Panc1 (cell line): ENCODE data around the gene NTM. TPM values are rescaled to one million over a fixed set of nuclear protein-coding genes. Genes with fewer than 3 reads are reported as not detected.

Source experiments
- ATAC-seq: fragments of 200-7000 bp; cut with Tn5 transposase; 2 replicates; pipeline ENCODE4 v1.9.1; 2020; ENCODE audit warnings: mild to moderate bottlenecking, moderate library complexity
- BruUV-seq: library from RNA; stranded (reverse); fragments of 400-500 nt; replicated peaks from 2 replicates; lab custom pipeline; 2021; lab: Mats Ljungman, UMichigan
- CTCF ChIA-PET: fragments of 300-600 bp; sonication (Branson Sonifier 250); formaldehyde crosslinking; loops from one replicate; lab custom pipeline; 2022; ENCODE audit warnings: antibody characterized with exemption; lab: Charles Lee
- POLR2A ChIA-PET: fragments of 300-600 bp; sonication (Branson Sonifier 250); formaldehyde crosslinking; loops from one replicate; lab custom pipeline; 2022; ENCODE audit warnings: antibody characterized with exemption; lab: Charles Lee
- DNase-seq: peaks from one replicate; pipeline ENCODE4 v3.0.0-alpha.2; 2010; ENCODE audit warnings: low read depth, low spot score
- H3K27ac ChIP-seq: 2 replicates; pipeline ENCODE4 v1.5.1; 2011; ENCODE audit warnings: mild to moderate bottlenecking, low read length, inconsistent platforms
- H3K27me3 ChIP-seq: fragments of 200-500 bp; sonication (Bioruptor generic); 2 replicates; pipeline ENCODE4 v1.6.0; 2014; ENCODE audit warnings: low read length, inconsistent platforms; ENCODE audit not compliant: control insufficient read depth, insufficient read depth
- H3K36me3 ChIP-seq: fragments of 200-500 bp; sonication (Bioruptor generic); 2 replicates; pipeline ENCODE4 v1.5.1; 2014; ENCODE audit warnings: inconsistent platforms, mild to moderate bottlenecking, low read length, moderate library complexity; ENCODE audit not compliant: control insufficient read depth, insufficient read depth
- H3K4me1 ChIP-seq: 2 replicates; pipeline ENCODE4 v1.5.1; 2011; ENCODE audit warnings: inconsistent platforms, mild to moderate bottlenecking, low read length, moderate library complexity; ENCODE audit not compliant: control insufficient read depth, insufficient read depth
- H3K4me3 ChIP-seq, 2 experiments: 2 replicates each; pipeline ENCODE4 v1.5.1; 2011 to 2012; ENCODE audit warnings: low read depth in 2 of 2, low read length in 2 of 2, mild to moderate bottlenecking in 2 of 2, inconsistent platforms in 1 of 2, moderate library complexity in 1 of 2
- H3K9me3 ChIP-seq: fragments of 200-500 bp; sonication (Bioruptor generic); 2 replicates; pipeline ENCODE4 v1.5.1; 2014; ENCODE audit warnings: low read depth, mild to moderate bottlenecking, inconsistent platforms, low read length, moderate library complexity; ENCODE audit not compliant: control insufficient read depth, insufficient read depth
- CTCF ChIP-seq: fragments of 450-650 bp; IDR thresholded peaks from 2 replicates; pipeline ENCODE4 v1.5.1; 2017; ENCODE audit warnings: mild to moderate bottlenecking
- POLR2AphosphoS5 ChIP-seq: IDR thresholded peaks from 2 replicates; pipeline ENCODE4 v1.6.1; 2012; ENCODE audit warnings: mild to moderate bottlenecking, low read depth, low read length, moderate library complexity
- REST ChIP-seq, 2 experiments: IDR thresholded peaks; 2 replicates each; pipeline ENCODE4 v1.6.1; 2011 to 2012; ENCODE audit warnings: low read depth in 2 of 2, control low read depth in 1 of 2, low read length in 1 of 2, mild to moderate bottlenecking in 1 of 2, moderate library complexity in 1 of 2; ENCODE audit not compliant: insufficient read depth in 1 of 2
- SIN3A ChIP-seq: IDR thresholded peaks from 2 replicates; pipeline ENCODE4 v1.6.1; 2012; ENCODE audit warnings: low read depth, mild to moderate bottlenecking, low read length, moderate library complexity, borderline replicate concordance; ENCODE audit not compliant: insufficient read depth
- TCF7L2 ChIP-seq: IDR thresholded peaks from 2 replicates; pipeline ENCODE4 v1.6.1; 2011; ENCODE audit warnings: mild to moderate bottlenecking, low read depth, low read length, inconsistent platforms
- in situ Hi-C: cut with HindIII; loops from 2 replicates; pipeline ENCODE4 v1.10.0; 2016; ENCODE audit warnings: low sequenced_read_pairs, low pct_unique_long_range_greater_than_20kb
- intact Hi-C: fragments of 100-400 bp; cut with micrococcal nuclease; formaldehyde crosslinking; loops from one replicate; pipeline ENCODE4 v1.10.0; 2022; ENCODE audit not compliant: unreplicated experiment
- total RNA-seq: library from RNA; stranded (reverse); gene quantifications from one replicate; pipeline ENCODE4 v1.2.1, GENCODE V29; 2021; ENCODE audit not compliant: unreplicated experiment

The NTM gene
- total RNA-seq, 1 experiment from 2014 or later, result 0.10 TPM

GRCh38 chr11:131622193-131622592 is 251.8 kb downstream of the NTM start:
- DNase-seq (no peak), ATAC-seq (no peak)
- in situ Hi-C loops, result no loop called here
- H3K9me3 ChIP-seq, result no peaks in the 10 kb centered on the region
- no TSS peak for BruUV-seq
- TF ChIP-seq REST (IDR thresholded peaks at IDR 0.05; ENCODE audit: insufficient read depth in 1 of 2, low read depth in 2 of 2, low read length in 1 of 2) (no peak), SIN3A (no peak), CTCF (no peak), TCF7L2 (no peak), POLR2AphosphoS5 (no peak)
- no peaks in the 10 kb centered on the region for H3K4me1 ChIP-seq
- intact Hi-C loops, result no loop called here
- H3K27ac ChIP-seq, result no peak overlapping the region
- H3K36me3 ChIP-seq, result no peaks in the 10 kb centered on the region
- POLR2A ChIA-PET, result no interaction called here
- H3K27me3 ChIP-seq, result peaks cover 6% of the 10 kb centered on the region
- CTCF ChIA-PET, result no interaction called here
- H3K4me3 ChIP-seq, result no peak overlapping the region

- no TSS peak for BruUV-seq
- CTCF ChIA-PET, result no interaction called here
- intact Hi-C loops, result no loop called here
Observed at GRCh38 chr11:131624531-131624930, 254.1 kb downstream of the NTM start.

More at GRCh38 chr11:131624531-131624930, 254.1 kb downstream of the NTM start:
- POLR2A ChIA-PET, result no interaction called here
- DNase-seq (no peak), ATAC-seq (no peak)
- peaks cover 6% of the 10 kb centered on the region for H3K27me3 ChIP-seq
- H3K4me3 ChIP-seq, result no peak overlapping the region
- H3K4me1 ChIP-seq, result no peaks in the 10 kb centered on the region
- no peaks in the 10 kb centered on the region for H3K9me3 ChIP-seq
- in situ Hi-C loops, result no loop called here
- H3K27ac ChIP-seq, result no peak overlapping the region
- TF ChIP-seq POLR2AphosphoS5 (no peak), SIN3A (no peak), REST (IDR thresholded peaks at IDR 0.05; ENCODE audit: insufficient read depth in 1 of 2, low read depth in 2 of 2, low read length in 1 of 2) (no peak), TCF7L2 (no peak), CTCF (no peak)
- no peaks in the 10 kb centered on the region for H3K36me3 ChIP-seq
